Effector memory CD8-positive, alpha-beta T cell (primary cell): ENCODE data around the gene DLG2.

Experiments used
- ATAC-seq: fragments of 150-1000 bp; cut with Tn5 transposase; replicated peaks from 2 replicates; pipeline ENCODE4 v1.10.0; 2021; ENCODE audit warnings: mild to moderate bottlenecking, moderate library complexity
- DNase-seq, 3 experiments: peaks; one replicate each; pipeline ENCODE4 v3.0.0; 2021
- H3K27ac Mint-ChIP-seq, 2 donors: one replicate each; pipeline ENCODE4 v1.8.0; 2022; ENCODE audit warnings: mild to moderate bottlenecking in 2 of 2, mixed read lengths in 2 of 2, moderate library complexity in 2 of 2
- H3K27me3 Mint-ChIP-seq, 2 donors: one replicate each; pipeline ENCODE4 v1.8.0; 2022; ENCODE audit warnings: mixed read lengths in 2 of 2
- H3K36me3 Mint-ChIP-seq: one replicate; pipeline ENCODE4 v1.8.0; 2022; ENCODE audit warnings: mild to moderate bottlenecking, moderate library complexity, mixed read lengths; ENCODE audit not compliant: insufficient read depth
- H3K4me1 Mint-ChIP-seq, 2 donors: one replicate each; pipeline ENCODE4 v1.8.0; 2022; ENCODE audit warnings: low read depth in 2 of 2, mixed read lengths in 2 of 2
- H3K4me3 Mint-ChIP-seq, 2 donors: one replicate each; pipeline ENCODE4 v1.8.0; 2022; ENCODE audit warnings: mild to moderate bottlenecking in 2 of 2, mixed read lengths in 2 of 2, moderate library complexity in 2 of 2
- H3K9me3 Mint-ChIP-seq, 2 donors: one replicate each; pipeline ENCODE4 v1.8.0; 2022; ENCODE audit warnings: mixed read lengths in 2 of 2

Gene DLG2

DNA sequence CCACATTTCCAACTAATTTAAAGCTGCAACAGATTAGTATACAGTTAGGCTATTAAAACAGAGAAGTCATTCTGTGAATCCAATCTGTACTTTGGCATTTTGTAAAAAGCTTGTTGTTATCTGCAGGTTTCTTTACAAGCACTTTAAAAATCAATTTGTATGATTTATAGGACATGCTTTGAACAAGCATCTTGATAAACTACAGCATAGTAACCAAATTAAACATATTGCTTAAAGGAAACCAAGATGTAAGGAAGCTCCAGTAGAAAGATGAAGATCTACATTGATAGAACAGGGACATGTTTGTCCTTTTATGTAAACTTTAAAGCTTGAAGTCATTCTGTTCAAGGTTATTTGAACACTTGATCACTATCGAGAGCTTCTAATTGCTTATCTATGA is 1842.7 kb downstream of the DLG2 start:
- H3K9me3 Mint-ChIP-seq = peaks cover 0 to 2% of the 10 kb centered on the region in 2 donors
- no peak overlapping the region for H3K4me3 Mint-ChIP-seq
- H3K27ac Mint-ChIP-seq = no peak overlapping the region
- no peaks in the 10 kb centered on the region for H3K36me3 Mint-ChIP-seq
- ATAC-seq = no peak
- H3K4me1 Mint-ChIP-seq = no peaks in the 10 kb centered on the region
- DNase-seq = no peak
- no peaks in the 10 kb centered on the region for H3K27me3 Mint-ChIP-seq

DNA sequence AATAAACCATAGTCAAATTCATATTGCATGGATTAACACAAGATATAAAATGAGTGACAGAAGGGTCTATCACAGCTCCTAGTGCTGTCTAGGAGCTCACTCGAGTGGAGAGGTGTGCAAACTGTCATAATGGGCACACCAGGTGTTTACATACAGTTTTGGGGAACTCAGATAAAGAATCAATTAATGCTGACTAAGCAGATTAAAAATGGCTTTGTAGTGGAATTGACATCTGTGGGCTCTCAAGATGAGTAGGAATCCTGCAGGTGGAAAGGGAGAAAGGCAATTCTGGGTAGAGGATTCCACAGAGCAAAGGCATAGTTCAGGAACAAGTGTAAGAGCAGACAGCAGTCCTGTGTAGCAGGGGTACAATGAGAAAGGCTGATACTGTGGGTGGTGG is 1844.8 kb downstream of the DLG2 start:
- no peak overlapping the region for H3K27ac Mint-ChIP-seq
- peaks cover 0 to 2% of the 10 kb centered on the region in 2 donors for H3K9me3 Mint-ChIP-seq
- no peaks in the 10 kb centered on the region for H3K4me1 Mint-ChIP-seq
- DNase-seq = no peak
- ATAC-seq = no peak
- no peaks in the 10 kb centered on the region for H3K36me3 Mint-ChIP-seq
- H3K4me3 Mint-ChIP-seq = no peak overlapping the region
- no peaks in the 10 kb centered on the region for H3K27me3 Mint-ChIP-seq

GRCh38 chr11:83779876-83780275 is 1847.3 kb downstream of the DLG2 start:
- DNase-seq = no peak
- Mint-ChIP-seq H3K27ac (no peak overlapping the region), H3K9me3 (peaks cover 5 to 9% of the 10 kb centered on the region in 2 donors), H3K4me1 (no peaks in the 10 kb centered on the region), H3K36me3 (no peaks in the 10 kb centered on the region), H3K4me3 (no peak overlapping the region), H3K27me3 (peaks cover 0 to 6% of the 10 kb centered on the region in 2 donors)
- no peak for ATAC-seq

- Mint-ChIP-seq H3K27ac (no peak overlapping the region), H3K36me3 (no peaks in the 10 kb centered on the region), H3K4me3 (no peak overlapping the region), H3K9me3 (peaks cover 5 to 9% of the 10 kb centered on the region in 2 donors), H3K27me3 (peaks cover 0 to 6% of the 10 kb centered on the region in 2 donors), H3K4me1 (no peaks in the 10 kb centered on the region)
- ATAC-seq (no peak), DNase-seq (no peak)
These were observed 1848.5 kb downstream of the DLG2 start for GRCh38 chr11:83778596-83778995.

- no peak overlapping the region for H3K4me3 Mint-ChIP-seq
These were observed 1852.9 kb downstream of the DLG2 start for GRCh38 chr11:83773950-83774880.

DNA sequence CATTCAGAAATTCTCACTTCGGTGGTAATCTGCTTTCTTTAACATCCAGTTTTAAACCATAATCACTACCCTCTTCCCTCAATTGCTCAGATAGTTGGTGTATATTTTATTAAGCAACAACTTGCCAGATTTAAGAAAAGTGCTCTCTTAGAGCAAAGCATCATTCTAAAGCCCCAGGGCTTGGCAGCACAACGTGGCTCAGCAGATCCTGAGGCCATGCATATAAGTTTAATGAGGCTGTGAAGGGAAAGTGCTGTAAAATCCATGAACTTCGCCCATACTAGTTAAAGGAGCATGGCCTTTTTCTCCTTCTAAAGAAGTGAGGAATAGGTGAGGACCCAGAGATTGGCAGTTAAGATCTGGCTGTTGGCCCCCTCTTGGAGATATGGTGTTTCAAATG is 1858.7 kb downstream of the DLG2 start:
- ATAC-seq (no peak), DNase-seq (no peak)
- Mint-ChIP-seq H3K9me3 (peaks cover 6% of the 10 kb centered on the region in 2 donors), H3K36me3 (no peaks in the 10 kb centered on the region), H3K27me3 (no peaks in the 10 kb centered on the region), H3K4me1 (no peaks in the 10 kb centered on the region), H3K4me3 (no peak overlapping the region), H3K27ac (no peak overlapping the region)

More at GRCh38 chr11:83773950-83774880, 1852.9 kb downstream of the DLG2 start:
- no peak overlapping the region for H3K27ac Mint-ChIP-seq
- peaks cover 6 to 9% of the 10 kb centered on the region in 2 donors for H3K9me3 Mint-ChIP-seq
- no peak for DNase-seq
- no peak for ATAC-seq
- H3K36me3 Mint-ChIP-seq = no peaks in the 10 kb centered on the region
- peaks cover 0 to 6% of the 10 kb centered on the region in 2 donors for H3K27me3 Mint-ChIP-seq
- H3K4me1 Mint-ChIP-seq = no peaks in the 10 kb centered on the region

- H3K9me3 Mint-ChIP-seq = peaks cover 6% of the 10 kb centered on the region in 2 donors
- H3K27me3 Mint-ChIP-seq = no peaks in the 10 kb centered on the region
- H3K4me3 Mint-ChIP-seq = no peak overlapping the region
- no peaks in the 10 kb centered on the region for H3K4me1 Mint-ChIP-seq
- H3K27ac Mint-ChIP-seq = no peak overlapping the region
- no peaks in the 10 kb centered on the region for H3K36me3 Mint-ChIP-seq
- DNase-seq (no peak), ATAC-seq (no peak)
These were observed 1860.2 kb downstream of the DLG2 start for GRCh38 chr11:83766932-83767331.

DNA sequence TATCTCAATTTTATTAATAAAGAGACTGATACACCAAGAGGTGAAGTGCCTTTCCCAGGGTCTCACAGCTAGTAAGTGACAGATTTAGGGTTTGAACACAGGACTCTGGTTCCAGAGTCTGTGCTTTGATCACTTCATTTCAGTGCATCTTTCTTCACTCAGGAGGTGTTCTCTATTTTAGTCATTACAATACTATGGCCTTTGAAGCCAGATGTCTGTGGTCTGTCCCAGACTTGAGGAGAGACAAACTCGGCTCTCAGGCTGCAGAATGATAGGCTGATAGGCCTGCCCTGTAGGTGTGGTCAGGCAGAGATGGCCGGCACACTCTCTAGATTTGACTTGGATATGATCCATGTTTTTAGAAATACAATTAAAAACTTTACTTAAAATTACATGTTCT is 1862.5 kb downstream of the DLG2 start:
- peaks cover 8 to 18% of the 10 kb centered on the region in 2 donors for H3K9me3 Mint-ChIP-seq
- H3K36me3 Mint-ChIP-seq = no peaks in the 10 kb centered on the region
- DNase-seq (no peak), ATAC-seq (no peak)
- H3K4me3 Mint-ChIP-seq = no peak overlapping the region
- no peaks in the 10 kb centered on the region for H3K27me3 Mint-ChIP-seq
- H3K27ac Mint-ChIP-seq = no peak overlapping the region
- no peaks in the 10 kb centered on the region for H3K4me1 Mint-ChIP-seq

GRCh38 chr11:83760932-83761331 is 1866.2 kb downstream of the DLG2 start:
- peaks cover 6 to 18% of the 10 kb centered on the region in 2 donors for H3K9me3 Mint-ChIP-seq
- H3K4me1 Mint-ChIP-seq = no peaks in the 10 kb centered on the region
- no peak for DNase-seq
- H3K4me3 Mint-ChIP-seq = no peak overlapping the region
- no peaks in the 10 kb centered on the region for H3K27me3 Mint-ChIP-seq
- H3K27ac Mint-ChIP-seq = no peak overlapping the region
- no peak for ATAC-seq
- no peaks in the 10 kb centered on the region for H3K36me3 Mint-ChIP-seq

DNA sequence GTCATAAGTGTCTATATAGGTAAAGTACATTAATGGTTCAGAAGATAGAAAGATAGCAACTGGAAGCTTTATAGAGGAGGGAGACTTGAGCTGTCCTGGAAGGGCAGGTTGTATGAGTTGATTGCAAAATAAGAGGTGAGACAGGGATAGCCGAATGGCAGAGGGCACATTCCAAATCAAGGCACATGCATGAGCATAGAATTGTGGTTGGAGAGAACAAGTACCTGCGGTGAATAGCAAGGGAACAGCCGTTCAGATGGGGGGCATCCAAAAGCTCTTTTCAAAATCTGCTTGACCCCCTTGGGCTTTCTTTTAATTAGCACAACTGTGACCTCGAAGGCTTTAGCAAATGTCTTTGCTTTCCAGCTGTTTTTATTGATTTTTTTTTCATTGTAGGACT is 1868.0 kb downstream of the DLG2 start:
- Mint-ChIP-seq H3K9me3 (peaks cover 6 to 16% of the 10 kb centered on the region in 2 donors), H3K4me1 (no peaks in the 10 kb centered on the region), H3K27ac (no peak overlapping the region), H3K27me3 (no peaks in the 10 kb centered on the region), H3K4me3 (no peak overlapping the region), H3K36me3 (no peaks in the 10 kb centered on the region)
- DNase-seq = no peak
- ATAC-seq = no peak

DNA sequence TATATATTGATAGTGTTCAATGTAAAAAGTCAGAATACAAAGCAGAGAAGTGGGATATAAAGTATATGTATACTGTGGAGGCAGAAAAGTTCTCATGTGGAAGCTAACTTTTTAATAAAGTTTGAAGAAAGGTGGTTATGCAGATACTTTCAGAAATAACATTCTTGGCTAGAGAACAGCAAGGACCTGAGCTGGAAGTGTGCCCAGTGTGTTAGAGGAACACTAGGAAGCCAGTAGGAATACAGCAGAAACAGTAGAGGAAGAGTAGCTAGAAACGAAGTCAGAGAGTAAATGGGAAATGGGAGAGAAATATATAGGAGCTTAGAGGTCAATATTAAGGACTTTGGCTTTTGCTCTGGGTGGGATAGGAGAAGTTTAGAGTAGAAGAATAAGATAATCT is 1876.1 kb downstream of the DLG2 start:
- Mint-ChIP-seq H3K36me3 (no peaks in the 10 kb centered on the region), H3K9me3 (peaks cover 0 to 3% of the 10 kb centered on the region in 2 donors), H3K27me3 (peaks cover 0 to 6% of the 10 kb centered on the region in 2 donors), H3K4me3 (no peak overlapping the region), H3K27ac (no peak overlapping the region), H3K4me1 (no peaks in the 10 kb centered on the region)
- DNase-seq (no peak), ATAC-seq (no peak)

GRCh38 chr11:83746921-83747585 is 1880.1 kb downstream of the DLG2 start:
- Mint-ChIP-seq H3K27me3 (peaks cover 0 to 6% of the 10 kb centered on the region in 2 donors), H3K36me3 (no peaks in the 10 kb centered on the region), H3K9me3 (peaks cover 0 to 9% of the 10 kb centered on the region in 2 donors), H3K4me3 (no peak overlapping the region), H3K27ac (no peak overlapping the region), H3K4me1 (no peaks in the 10 kb centered on the region)
- DNase-seq (no peak), ATAC-seq (no peak)

- DNase-seq = no peak
- H3K27me3 Mint-ChIP-seq = no peaks in the 10 kb centered on the region
- H3K4me1 Mint-ChIP-seq = no peaks in the 10 kb centered on the region
- no peak overlapping the region for H3K4me3 Mint-ChIP-seq
- peaks cover 0 to 6% of the 10 kb centered on the region in 2 donors for H3K9me3 Mint-ChIP-seq
- ATAC-seq = no peak
- H3K27ac Mint-ChIP-seq = no peak overlapping the region
- no peaks in the 10 kb centered on the region for H3K36me3 Mint-ChIP-seq
These were observed 1882.4 kb downstream of the DLG2 start for GRCh38 chr11:83744620-83745192.
